GM23338 (cell line): Measurements from ENCODE around the gene KCNJ13. TPM values are rescaled to one million over a fixed set of nuclear protein-coding genes. Genes with fewer than 3 reads are reported as not detected.

Source experiments
- ATAC-seq: fragments of 200-7000 bp; cut with Tn5 transposase; 3 replicates; pipeline ENCODE4 v1.9.1; 2020
- DNase-seq: peaks from one replicate; pipeline ENCODE4 v3.0.0-alpha.2; 2015; ENCODE audit warnings: low spot score
- H2AFZ ChIP-seq: fragments of 200-600 bp; sonication (generic); 2 replicates; pipeline ENCODE4 v1.8.0; 2016; ENCODE audit warnings: antibody characterized with exemption, mild to moderate bottlenecking, moderate library complexity
- H3F3A ChIP-seq: fragments of 200-600 bp; sonication (generic); replicated peaks from 2 replicates; pipeline ENCODE4 v1.8.0; 2017; ENCODE audit warnings: antibody characterized with exemption, mixed run types, low read depth
- H3K27ac ChIP-seq: fragments of 200-600 bp; sonication (generic); 2 replicates; pipeline ENCODE4 v1.6.1; 2016; ENCODE audit warnings: low read depth
- H3K27me3 ChIP-seq: fragments of 200-600 bp; sonication (generic); 2 replicates; pipeline ENCODE4 v1.8.0; 2016; ENCODE audit warnings: mild to moderate bottlenecking, mixed run types, moderate library complexity; ENCODE audit not compliant: insufficient read depth
- H3K36me3 ChIP-seq: fragments of 200-600 bp; sonication (generic); 2 replicates; pipeline ENCODE4 v1.8.0; 2016; ENCODE audit warnings: mild to moderate bottlenecking; ENCODE audit not compliant: insufficient read depth
- H3K4me1 ChIP-seq: fragments of 200-600 bp; sonication (generic); 2 replicates; pipeline ENCODE4 v1.8.0; 2016; ENCODE audit warnings: mild to moderate bottlenecking, moderate library complexity; ENCODE audit not compliant: insufficient read depth
- H3K4me2 ChIP-seq: fragments of 200-600 bp; sonication (generic); 2 replicates; pipeline ENCODE4 v1.7.1; 2017; ENCODE audit warnings: mixed run types
- H3K4me3 ChIP-seq: fragments of 200-600 bp; sonication (generic); 2 replicates; pipeline ENCODE4 v1.6.1; 2016; ENCODE audit warnings: mixed run types
- H3K79me2 ChIP-seq: fragments of 200-600 bp; sonication (generic); replicated peaks from 2 replicates; pipeline ENCODE4 v1.8.0; 2017; ENCODE audit warnings: mild to moderate bottlenecking; ENCODE audit not compliant: insufficient read depth
- H3K9me2 ChIP-seq: fragments of 200-600 bp; sonication (generic); 2 replicates; pipeline ENCODE4 v1.8.0; 2017; ENCODE audit not compliant: insufficient read depth
- H4K20me1 ChIP-seq: fragments of 200-600 bp; sonication (generic); replicated peaks from 2 replicates; pipeline ENCODE4 v1.8.0; 2017; ENCODE audit warnings: mild to moderate bottlenecking; ENCODE audit not compliant: insufficient read depth
- H3K27ac Mint-ChIP-seq: 2 replicates; pipeline ENCODE4 v1.8.0; 2020; ENCODE audit warnings: inconsistent platforms, mild to moderate bottlenecking, moderate library complexity, mixed read lengths
- H3K27me3 Mint-ChIP-seq: 3 replicates; pipeline ENCODE4 v1.8.0; 2022; ENCODE audit warnings: low read depth, mild to moderate bottlenecking, moderate library complexity, mixed read lengths, inconsistent platforms; ENCODE audit not compliant: insufficient read depth, poor library complexity
- H3K36me3 Mint-ChIP-seq: 3 replicates; pipeline ENCODE4 v1.8.0; 2021; ENCODE audit warnings: low read depth, mild to moderate bottlenecking, inconsistent platforms, moderate library complexity, mixed read lengths
- H3K4me1 Mint-ChIP-seq: 3 replicates; pipeline ENCODE4 v1.8.0; 2020; ENCODE audit warnings: mild to moderate bottlenecking, inconsistent platforms, mixed read lengths
- H3K4me3 Mint-ChIP-seq: 3 replicates; pipeline ENCODE4 v1.8.0; 2021; ENCODE audit warnings: moderate library complexity, mild to moderate bottlenecking, inconsistent platforms, mixed read lengths
- H3K9me3 Mint-ChIP-seq: 3 replicates; pipeline ENCODE4 v1.8.0; 2020; ENCODE audit warnings: moderate library complexity, mild to moderate bottlenecking, inconsistent platforms, mixed read lengths
- CREB1 ChIP-seq: fragments of 250-450 bp; sonication (Bioruptor Pico); IDR thresholded peaks from 2 replicates; pipeline ENCODE4 v1.5.0; 2020; ENCODE audit warnings: low read depth, mild to moderate bottlenecking, moderate library complexity
- JUNB ChIP-seq: IDR thresholded peaks from one replicate; pipeline ENCODE4 v1.6.1; 2016; ENCODE audit warnings: antibody characterized with exemption; ENCODE audit not compliant: unreplicated experiment
- NANOG ChIP-seq: IDR thresholded peaks from 2 replicates; pipeline ENCODE4 v1.6.1; 2016; ENCODE audit warnings: antibody characterized with exemption, borderline replicate concordance
- STAT1 ChIP-seq: IDR thresholded peaks from one replicate; pipeline ENCODE4 v1.6.1; 2016; ENCODE audit warnings: antibody characterized with exemption; ENCODE audit not compliant: unreplicated experiment
- ZNF114 ChIP-seq: fragments of 250-450 bp; sonication (Bioruptor Pico); IDR thresholded peaks from 2 replicates; pipeline ENCODE4 v1.5.0; 2020; ENCODE audit warnings: mild to moderate bottlenecking, moderate library complexity
- ZNF331 ChIP-seq: fragments of 250-450 bp; sonication (Bioruptor Pico); IDR thresholded peaks from 2 replicates; pipeline ENCODE4 v1.5.0; 2020; ENCODE audit warnings: low read depth, mild to moderate bottlenecking, moderate library complexity
- polyA plus RNA-seq: library from polyadenylated mRNA; unstranded; fragments of >200 nt; fragmentation: Nextera tagmentation; extraction: Ambion mirVana; gene quantifications from 2 replicates; pipeline ENCODE4 v1.2.1, GENCODE V29; 2016
- total RNA-seq: library from RNA; depleted of rRNA; stranded (reverse); fragments of >200 nt; shearing (Covaris generic); gene quantifications from 2 replicates; pipeline ENCODE4 v1.2.3, GENCODE V29; 2014
- TF ChIP-seq, protein P1 (sequence below): fragments of 250-450 bp; sonication (Bioruptor Pico); IDR thresholded peaks from 2 replicates; pipeline ENCODE4 v1.5.0; 2020; ENCODE audit warnings: mild to moderate bottlenecking, moderate library complexity
- TF ChIP-seq, protein P2 (sequence below): IDR thresholded peaks from 2 replicates; pipeline ENCODE4 v1.6.1; 2016; ENCODE audit warnings: antibody characterized with exemption

KCNJ13 gene
- total and polyA plus RNA-seq, 2 experiments from 2014 or later = 0.37 TPM; not detected in 1

- H3K27ac Mint-ChIP-seq = no peak overlapping the region
- TF ChIP-seq CREB1 (CRISPR knock-in tag) = no peak
- TF ChIP-seq ZNF114 = no peak
- TF ChIP-seq ZNF331 (CRISPR knock-in tag) = no peak
- TF ChIP-seq NANOG = no peak
- no peak for TF ChIP-seq JUNB
- no peak for TF ChIP-seq STAT1
- TF ChIP-seq, protein P1, sequence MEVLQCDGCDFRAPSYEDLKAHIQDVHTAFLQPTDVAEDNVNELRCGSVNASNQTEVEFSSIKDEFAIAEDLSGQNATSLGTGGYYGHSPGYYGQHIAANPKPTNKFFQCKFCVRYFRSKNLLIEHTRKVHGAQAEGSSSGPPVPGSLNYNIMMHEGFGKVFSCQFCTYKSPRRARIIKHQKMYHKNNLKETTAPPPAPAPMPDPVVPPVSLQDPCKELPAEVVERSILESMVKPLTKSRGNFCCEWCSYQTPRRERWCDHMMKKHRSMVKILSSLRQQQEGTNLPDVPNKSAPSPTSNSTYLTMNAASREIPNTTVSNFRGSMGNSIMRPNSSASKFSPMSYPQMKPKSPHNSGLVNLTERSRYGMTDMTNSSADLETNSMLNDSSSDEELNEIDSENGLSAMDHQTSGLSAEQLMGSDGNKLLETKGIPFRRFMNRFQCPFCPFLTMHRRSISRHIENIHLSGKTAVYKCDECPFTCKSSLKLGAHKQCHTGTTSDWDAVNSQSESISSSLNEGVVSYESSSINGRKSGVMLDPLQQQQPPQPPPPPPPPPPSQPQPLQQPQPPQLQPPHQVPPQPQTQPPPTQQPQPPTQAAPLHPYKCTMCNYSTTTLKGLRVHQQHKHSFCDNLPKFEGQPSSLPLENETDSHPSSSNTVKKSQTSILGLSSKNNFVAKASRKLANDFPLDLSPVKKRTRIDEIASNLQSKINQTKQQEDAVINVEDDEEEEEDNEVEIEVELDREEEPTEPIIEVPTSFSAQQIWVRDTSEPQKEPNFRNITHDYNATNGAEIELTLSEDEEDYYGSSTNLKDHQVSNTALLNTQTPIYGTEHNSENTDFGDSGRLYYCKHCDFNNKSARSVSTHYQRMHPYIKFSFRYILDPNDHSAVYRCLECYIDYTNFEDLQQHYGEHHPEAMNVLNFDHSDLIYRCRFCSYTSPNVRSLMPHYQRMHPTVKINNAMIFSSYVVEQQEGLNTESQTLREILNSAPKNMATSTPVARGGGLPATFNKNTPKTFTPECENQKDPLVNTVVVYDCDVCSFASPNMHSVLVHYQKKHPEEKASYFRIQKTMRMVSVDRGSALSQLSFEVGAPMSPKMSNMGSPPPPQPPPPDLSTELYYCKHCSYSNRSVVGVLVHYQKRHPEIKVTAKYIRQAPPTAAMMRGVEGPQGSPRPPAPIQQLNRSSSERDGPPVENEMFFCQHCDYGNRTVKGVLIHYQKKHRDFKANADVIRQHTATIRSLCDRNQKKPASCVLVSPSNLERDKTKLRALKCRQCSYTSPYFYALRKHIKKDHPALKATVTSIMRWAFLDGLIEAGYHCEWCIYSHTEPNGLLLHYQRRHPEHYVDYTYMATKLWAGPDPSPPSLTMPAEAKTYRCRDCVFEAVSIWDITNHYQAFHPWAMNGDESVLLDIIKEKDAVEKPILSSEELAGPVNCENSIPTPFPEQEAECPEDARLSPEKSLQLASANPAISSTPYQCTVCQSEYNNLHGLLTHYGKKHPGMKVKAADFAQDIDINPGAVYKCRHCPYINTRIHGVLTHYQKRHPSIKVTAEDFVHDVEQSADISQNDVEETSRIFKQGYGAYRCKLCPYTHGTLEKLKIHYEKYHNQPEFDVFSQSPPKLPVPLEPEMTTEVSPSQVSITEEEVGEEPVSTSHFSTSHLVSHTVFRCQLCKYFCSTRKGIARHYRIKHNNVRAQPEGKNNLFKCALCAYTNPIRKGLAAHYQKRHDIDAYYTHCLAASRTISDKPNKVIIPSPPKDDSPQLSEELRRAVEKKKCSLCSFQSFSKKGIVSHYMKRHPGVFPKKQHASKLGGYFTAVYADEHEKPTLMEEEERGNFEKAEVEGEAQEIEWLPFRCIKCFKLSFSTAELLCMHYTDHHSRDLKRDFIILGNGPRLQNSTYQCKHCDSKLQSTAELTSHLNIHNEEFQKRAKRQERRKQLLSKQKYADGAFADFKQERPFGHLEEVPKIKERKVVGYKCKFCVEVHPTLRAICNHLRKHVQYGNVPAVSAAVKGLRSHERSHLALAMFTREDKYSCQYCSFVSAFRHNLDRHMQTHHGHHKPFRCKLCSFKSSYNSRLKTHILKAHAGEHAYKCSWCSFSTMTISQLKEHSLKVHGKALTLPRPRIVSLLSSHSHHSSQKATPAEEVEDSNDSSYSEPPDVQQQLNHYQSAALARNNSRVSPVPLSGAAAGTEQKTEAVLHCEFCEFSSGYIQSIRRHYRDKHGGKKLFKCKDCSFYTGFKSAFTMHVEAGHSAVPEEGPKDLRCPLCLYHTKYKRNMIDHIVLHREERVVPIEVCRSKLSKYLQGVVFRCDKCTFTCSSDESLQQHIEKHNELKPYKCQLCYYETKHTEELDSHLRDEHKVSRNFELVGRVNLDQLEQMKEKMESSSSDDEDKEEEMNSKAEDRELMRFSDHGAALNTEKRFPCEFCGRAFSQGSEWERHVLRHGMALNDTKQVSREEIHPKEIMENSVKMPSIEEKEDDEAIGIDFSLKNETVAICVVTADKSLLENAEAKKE (CRISPR knock-in tag) = no peak
- TF ChIP-seq, protein P2, sequence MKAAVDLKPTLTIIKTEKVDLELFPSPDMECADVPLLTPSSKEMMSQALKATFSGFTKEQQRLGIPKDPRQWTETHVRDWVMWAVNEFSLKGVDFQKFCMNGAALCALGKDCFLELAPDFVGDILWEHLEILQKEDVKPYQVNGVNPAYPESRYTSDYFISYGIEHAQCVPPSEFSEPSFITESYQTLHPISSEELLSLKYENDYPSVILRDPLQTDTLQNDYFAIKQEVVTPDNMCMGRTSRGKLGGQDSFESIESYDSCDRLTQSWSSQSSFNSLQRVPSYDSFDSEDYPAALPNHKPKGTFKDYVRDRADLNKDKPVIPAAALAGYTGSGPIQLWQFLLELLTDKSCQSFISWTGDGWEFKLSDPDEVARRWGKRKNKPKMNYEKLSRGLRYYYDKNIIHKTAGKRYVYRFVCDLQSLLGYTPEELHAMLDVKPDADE = no peak
- H3K9me3 Mint-ChIP-seq = no peaks in the 10 kb centered on the region
- peaks cover 9% of the 10 kb centered on the region; the same call in 1 of the 2 replicates for H3K4me1 ChIP-seq
- H3K4me2 ChIP-seq = no peak overlapping the region
- H3K9me2 ChIP-seq = no peaks in the 10 kb centered on the region
- H3K27me3 ChIP-seq = no peaks in the 10 kb centered on the region
- DNase-seq (no peak), ATAC-seq (no peak)
- H3K27me3 Mint-ChIP-seq = no peaks in the 10 kb centered on the region
- peaks cover 10% of the 10 kb centered on the region; the same call in 1 of the 2 replicates for H3K79me2 ChIP-seq
- H3K36me3 Mint-ChIP-seq = peaks cover 34% of the 10 kb centered on the region
- no peaks in the 10 kb centered on the region for H4K20me1 ChIP-seq
- no peak overlapping the region for H3K4me3 Mint-ChIP-seq
- no peak overlapping the region for H3K4me3 ChIP-seq
- no peak overlapping the region for H3K27ac ChIP-seq
- peaks cover 2% of the 10 kb centered on the region; the same call in 1 of the 2 replicates for H3K36me3 ChIP-seq
- peaks cover 9% of the 10 kb centered on the region; the same call in 2 of the 3 replicates for H3K4me1 Mint-ChIP-seq
- H3F3A ChIP-seq = no peaks in the 10 kb centered on the region
- no peak overlapping the region for H2AFZ ChIP-seq
Observed at GRCh38 chr2:232802091-232802490, 25.7 kb upstream of the KCNJ13 start.
